HepG2 (cell line): ENCODE results near the gene GYG1. TPM values are rescaled to one million over a fixed set of nuclear protein-coding genes. Genes with fewer than 3 reads are reported as not detected.

Source experiments
- ATAC-seq: fragments of 200-7000 bp; cut with Tn5 transposase; 3 replicates; pipeline ENCODE4 v1.9.1; 2020; ENCODE audit warnings: mild to moderate bottlenecking, moderate library complexity
- BruUV-seq: library from RNA; stranded (reverse); fragments of 400-500 nt; replicated peaks from 2 replicates; lab custom pipeline; 2021; lab: Mats Ljungman, UMichigan
- CTCF ChIA-PET: fragments of 300-600 bp; formaldehyde crosslinking; extraction: SDS; loops from one replicate; lab custom pipeline; 2021; ENCODE audit warnings: low total read pairs, inconsistent platforms, low intra/inter-chr PET ratio; lab: Yijun Ruan, JAX
- POLR2A ChIA-PET: fragments of 350-600 bp; sonication (Branson Sonifier 250); formaldehyde crosslinking; loops from one replicate; lab custom pipeline; 2020; ENCODE audit warnings: antibody characterized with exemption, inconsistent platforms; lab: Yijun Ruan, JAX
- DNase-seq: peaks from one replicate; pipeline ENCODE4 v3.0.0-alpha.2; 2015; ENCODE audit warnings: low spot score
- FAIRE-seq: peaks from 3 replicates; lab custom pipeline; 2011; peaks lifted over from hg19 to GRCh38; lab: Jason Lieb, UNC
- H2AFZ ChIP-seq: one replicate; pipeline ENCODE4 v1.6.1; 2011; ENCODE audit warnings: low read length, inconsistent platforms
- H3K27ac ChIP-seq: fragments of 300-600 bp; 3 replicates; pipeline ENCODE4 v1.8.0; 2011; ENCODE audit warnings: mixed run types, mild to moderate bottlenecking, mixed read lengths, low read length, inconsistent platforms; ENCODE audit not compliant: insufficient read depth; ENCODE audit errors: extremely low read length
- H3K27me3 ChIP-seq, 2 experiments: fragments of 200-600 bp in 1 of 2; 2 replicates in 1 of 2; 3 replicates in 1 of 2; pipeline versions ENCODE4 v1.6.0 to v1.8.0; 2011; ENCODE audit warnings: low read length in 2 of 2, mild to moderate bottlenecking in 2 of 2, moderate library complexity in 2 of 2, inconsistent platforms in 1 of 2; ENCODE audit not compliant: insufficient read depth in 2 of 2, control insufficient read depth in 1 of 2
- H3K36me3 ChIP-seq, 2 experiments: fragments of 200-600 bp in 1 of 2; replicated peaks in 1 of 2; 2 replicates in 1 of 2; 3 replicates in 1 of 2; pipeline versions ENCODE4 v1.5.1 to v1.8.0; 2011; ENCODE audit warnings: low read length in 2 of 2, inconsistent platforms in 1 of 2; ENCODE audit not compliant: insufficient read depth in 2 of 2, control insufficient read depth in 1 of 2
- H3K4me1 ChIP-seq: 2 replicates; pipeline ENCODE4 v1.5.1; 2012; ENCODE audit warnings: low read length, inconsistent platforms; ENCODE audit not compliant: insufficient read depth
- H3K4me2 ChIP-seq: 2 replicates; pipeline ENCODE4 v1.6.0; 2011; ENCODE audit warnings: low read depth, low read length, inconsistent platforms
- H3K4me3 ChIP-seq, 3 experiments: fragments of 200-600 bp in 1 of 3; sonication (generic), shearing (Covaris generic) in 1 of 3; replicated peaks in 1 of 3; 2 replicates each; pipeline ENCODE4 v1.5.1; 2011 to 2016; ENCODE audit warnings: low read length in 3 of 3, inconsistent platforms in 2 of 3, low read depth in 2 of 3, mild to moderate bottlenecking in 2 of 3, control low read depth in 1 of 3, mixed read lengths in 1 of 3; ENCODE audit not compliant: insufficient read depth in 1 of 3
- H3K79me2 ChIP-seq: one replicate; pipeline ENCODE4 v1.6.1; 2011; ENCODE audit warnings: low read length, inconsistent platforms; ENCODE audit not compliant: insufficient read depth
- H3K9ac ChIP-seq: 2 replicates; pipeline ENCODE4 v1.6.0; 2011; ENCODE audit warnings: mild to moderate bottlenecking, low read depth, low read length, inconsistent platforms; ENCODE audit not compliant: insufficient read depth
- H3K9me3 ChIP-seq: 2 replicates; pipeline ENCODE4 v1.5.1; 2012; ENCODE audit warnings: mild to moderate bottlenecking, low read length
- H4K20me1 ChIP-seq: 2 replicates; pipeline ENCODE4 v1.6.0; 2011; ENCODE audit warnings: inconsistent platforms, mild to moderate bottlenecking, low read length, moderate library complexity; ENCODE audit not compliant: insufficient read depth
- ATF4 ChIP-seq, 2 experiments: fragments of 450-650 bp in 1 of 2; sonication (generic) in 1 of 2; formaldehyde crosslinking; IDR thresholded peaks; 2 replicates each; pipeline versions ENCODE4 v1.5.0 to v1.8.0; 2020 to 2022; ENCODE audit warnings: mild to moderate bottlenecking in 1 of 2, missing genetic modification reagents in 1 of 2
- HMGXB4 ChIP-seq, 2 experiments: sonication (generic) in 1 of 2; formaldehyde crosslinking in 1 of 2; IDR thresholded peaks; 2 replicates each; pipeline versions ENCODE4 v1.4.0 to v1.6.1; 2018 to 2020; ENCODE audit warnings: missing genetic modification reagents in 2 of 2, borderline replicate concordance in 1 of 2, low read depth in 1 of 2, mild to moderate bottlenecking in 1 of 2, missing biosample characterization in 1 of 2
- KDM4B ChIP-seq: sonication (generic); formaldehyde crosslinking; IDR thresholded peaks from 2 replicates; pipeline ENCODE4 v1.4.0; 2020; ENCODE audit warnings: missing genetic modification reagents
- MAFF ChIP-seq: IDR thresholded peaks from 2 replicates; pipeline ENCODE4 v1.6.1; 2011; ENCODE audit warnings: low read depth, low read length, improper control_type of control experiment
- POLR2A ChIP-seq, 2 experiments: IDR thresholded peaks; 2 replicates each; pipeline ENCODE4 v1.6.1; 2011; ENCODE audit warnings: low read depth in 2 of 2, low read length in 2 of 2, mild to moderate bottlenecking in 1 of 2, moderate library complexity in 1 of 2; ENCODE audit not compliant: insufficient read depth in 1 of 2
- SAP130 ChIP-seq: IDR thresholded peaks from 2 replicates; pipeline ENCODE4 v1.6.1; 2016; ENCODE audit warnings: low read depth
- SP140L ChIP-seq: sonication (generic); formaldehyde crosslinking; IDR thresholded peaks from 2 replicates; pipeline ENCODE4 v1.4.0; 2020; ENCODE audit warnings: missing genetic modification reagents, borderline replicate concordance
- ZNF235 ChIP-seq: sonication (generic); formaldehyde crosslinking; IDR thresholded peaks from 2 replicates; pipeline ENCODE4 v1.8.1; 2023; ENCODE audit warnings: mild to moderate bottlenecking, missing genetic modification reagents, borderline replicate concordance
- ZNF550 ChIP-seq: sonication (generic); formaldehyde crosslinking; IDR thresholded peaks from 2 replicates; pipeline ENCODE4 v1.4.0; 2020; ENCODE audit warnings: mild to moderate bottlenecking, missing genetic modification reagents, borderline replicate concordance
- ZNF629 ChIP-seq: sonication (generic); formaldehyde crosslinking; conservative IDR thresholded peaks from 2 replicates; pipeline ENCODE4 v1.5.0; 2020; ENCODE audit warnings: missing genetic modification reagents
- WGBS: methylation state at CpG from one replicate; pipeline ENCODE4 v1.1.6; 2017; ENCODE audit warnings: low lambda C conversion rate; 5-methylcytosine and 5-hydroxymethylcytosine counted together
- in situ Hi-C: cut with HindIII; loops from 2 replicates; pipeline ENCODE4 v1.10.0; 2017; ENCODE audit warnings: low pct_unique_long_range_greater_than_20kb; ENCODE audit not compliant: extremely low pct_ligation_motif_present
- intact Hi-C: fragments of 100-400 bp; cut with micrococcal nuclease; formaldehyde crosslinking; loops from one replicate; pipeline ENCODE4 v1.10.0; 2022; ENCODE audit not compliant: unreplicated experiment
- polyA plus RNA-seq, 8 experiments: library from polyadenylated mRNA; depleted of rRNA in 3 of 8; stranded (reverse) in 7 of 8; unstranded in 1 of 8; fragments of >200 nt; fragmentation: Illumina TruSeq in 4 of 8; extraction: Trizol in 4 of 8; gene quantifications; 2 replicates each; pipeline versions ENCODE4 v1.2.1 to v1.2.3, GENCODE V29; 2011 to 2016; ENCODE audit warnings: low read depth in 4 of 8, missing spikeins in 1 of 8, mixed read lengths in 1 of 8; ENCODE audit not compliant: insufficient read depth in 1 of 8
- total RNA-seq, 5 experiments: library from RNA; depleted of rRNA; stranded (reverse); fragments of >200 nt; fragmentation: Illumina TruSeq; extraction: Trizol; gene quantifications; 2 replicates each; pipeline ENCODE4 v1.2.3, GENCODE V29; 2016; ENCODE audit warnings: low read depth in 1 of 5
- TF ChIP-seq, protein P1 (sequence below): sonication (generic); formaldehyde crosslinking; IDR thresholded peaks from 2 replicates; pipeline ENCODE4 v1.4.0; 2020; ENCODE audit warnings: missing genetic modification reagents

The GYG1 gene
- total and polyA plus RNA-seq, 2 of the 13 experiments (the other 11 are each of a cell fraction or from before 2014, with no cell fraction given), result 15.7 to 28.1 TPM

- H3K36me3 ChIP-seq, result peaks cover 0 to 5% of the 10 kb centered on the region in 2 experiments; a peak in 1 of 5 replicates
- intact Hi-C loops, result loop anchor here (2.0 kb wide), 2 partner anchors 47 to 95 kb away; no protein-coding TSS in a partner anchor
- POLR2A ChIA-PET, result no interaction called here
- no peak for TF ChIP-seq ZNF550 (CRISPR knock-in tag)
- TF ChIP-seq MAFF, result no peak
- no peak for TF ChIP-seq SAP130 (CRISPR knock-in tag)
- TF ChIP-seq, all 625 proteins: peak for 0
- Histone ChIP-seq H3K79me2 (peaks cover 5% of the 10 kb centered on the region), H3K9ac (no peak overlapping the region), H4K20me1 (no peaks in the 10 kb centered on the region), H3K27ac (no peak overlapping the region), H3K4me2 (peak overlapping the region; percentile 70), H3K4me1 (peaks cover 27% of the 10 kb centered on the region), H2AFZ (peak overlapping the region; percentile 17), H3K4me3 (peak overlapping the region in 2 of 3 experiments; percentile 85 to 87; a peak in 2 of 6 replicates), H3K9me3 (no peaks in the 10 kb centered on the region), H3K27me3 (peaks cover 0 to 18% of the 10 kb centered on the region in 2 experiments; a peak in 2 of 5 replicates)
- CTCF ChIA-PET, result no interaction called here
- no TSS peak for BruUV-seq
- 31% methylated on average over 4 of the region's 4 CpGs for WGBS
- in situ Hi-C loops, result no loop called here
- DNase-seq (no peak), ATAC-seq (no peak), FAIRE-seq (no peak)
Measured at GRCh38 chr3:148990236-148990635, 1.1 kb upstream of the GYG1 start.

DNA sequence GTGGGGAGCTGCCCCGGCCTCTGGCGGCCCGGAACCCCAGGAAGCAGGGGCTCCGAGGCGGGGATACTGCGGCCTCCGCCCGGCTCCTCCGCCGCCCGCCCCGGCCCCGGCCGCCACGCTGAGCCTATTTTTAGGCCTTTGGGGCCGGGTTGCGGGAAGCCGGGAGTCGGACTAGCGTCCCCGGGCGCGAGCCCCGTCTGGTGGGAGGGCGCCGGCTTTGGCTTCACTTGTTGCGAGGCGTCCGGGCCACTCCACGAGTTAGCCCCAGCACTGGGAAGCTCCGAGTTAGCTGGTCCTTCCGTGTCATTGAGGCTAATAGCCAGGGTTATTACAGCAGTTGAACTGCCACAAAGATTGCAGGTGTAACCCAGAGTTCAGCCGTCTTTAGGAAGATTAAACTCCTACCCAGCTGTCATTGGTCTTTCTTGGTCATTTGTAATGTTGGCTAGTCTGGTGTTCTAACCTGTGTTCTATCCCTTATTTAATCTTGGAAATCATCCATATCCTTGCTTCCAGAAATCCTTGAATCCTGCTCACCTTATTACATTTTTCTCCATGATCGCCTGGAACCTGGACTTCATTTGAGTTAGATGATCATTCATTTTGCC lies 791 bp downstream of the GYG1 start:
- in situ Hi-C loops, result no loop called here
- CTCF ChIA-PET, result no interaction called here
- intact Hi-C loops, result loop anchor here (2.0 kb wide), 1 partner anchor 19 kb away; no protein-coding TSS in a partner anchor
- H3K27ac ChIP-seq, result peak overlapping the region; percentile 67
- FAIRE-seq (no peak), ATAC-seq (peak; percentile 67), DNase-seq (peak; percentile 8)
- H4K20me1 ChIP-seq, result no peaks in the 10 kb centered on the region
- peaks cover 0 to 18% of the 10 kb centered on the region in 2 experiments; a peak in 2 of 5 replicates for H3K27me3 ChIP-seq
- no TSS peak for BruUV-seq
- H3K9me3 ChIP-seq, result no peaks in the 10 kb centered on the region
- POLR2A ChIA-PET, result interaction anchor here (1.0 to 1.9 kb wide), 5 partner anchors 12 to 139 kb away, joined by 3 to 7 read pairs (median 3); no protein-coding TSS in a partner anchor
- peaks cover 27% of the 10 kb centered on the region for H3K4me1 ChIP-seq
- peaks cover 5% of the 10 kb centered on the region for H3K79me2 ChIP-seq
- H3K4me3 ChIP-seq, result peak overlapping the region; percentile 85 to 88 (median 87)
- peak overlapping the region; percentile 29 for H2AFZ ChIP-seq
- 12% methylated on average over 4 of the region's 34 CpGs for WGBS
- H3K4me2 ChIP-seq, result peak overlapping the region; percentile 70
- peaks cover 2 to 14% of the 10 kb centered on the region in 2 experiments; a peak in 3 of 5 replicates for H3K36me3 ChIP-seq
- peak overlapping the region; percentile 82 for H3K9ac ChIP-seq
- no peak for TF ChIP-seq ZNF629
- TF ChIP-seq KDM4B, result no peak
- TF ChIP-seq, protein P1, sequence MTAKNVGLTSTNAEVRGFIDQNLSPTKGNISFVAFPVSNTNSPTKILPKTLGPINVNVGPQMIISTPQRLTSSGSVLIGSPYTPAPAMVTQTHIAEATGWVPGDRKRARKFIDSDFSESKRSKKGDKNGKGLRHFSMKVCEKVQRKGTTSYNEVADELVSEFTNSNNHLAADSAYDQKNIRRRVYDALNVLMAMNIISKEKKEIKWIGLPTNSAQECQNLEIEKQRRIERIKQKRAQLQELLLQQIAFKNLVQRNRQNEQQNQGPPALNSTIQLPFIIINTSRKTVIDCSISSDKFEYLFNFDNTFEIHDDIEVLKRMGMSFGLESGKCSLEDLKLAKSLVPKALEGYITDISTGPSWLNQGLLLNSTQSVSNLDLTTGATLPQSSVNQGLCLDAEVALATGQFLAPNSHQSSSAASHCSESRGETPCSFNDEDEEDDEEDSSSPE (CRISPR knock-in tag), result no peak
- 0 out of 2 replicates have a peak, but pooled peaks have one; percentile 12 for TF ChIP-seq ZNF235
- peak in 1 of 2 experiments; percentile 27; a peak in 1 of 4 replicates for TF ChIP-seq POLR2A (IDR thresholded peaks at IDR 0.05; ENCODE audit: insufficient read depth in 1 of 2, low read depth in 2 of 2, low read length in 2 of 2)
- TF ChIP-seq SP140L (CRISPR knock-in tag), result no peak
- TF ChIP-seq ATF4 (CRISPR knock-in tag; IDR thresholded peaks at IDR 0.05), result no peak
- no peak for TF ChIP-seq HMGXB4 (CRISPR knock-in tag; IDR thresholded peaks at IDR 0.05; ENCODE audit: borderline replicate concordance in 1 of 2, low read depth in 1 of 2)
